A549 (cell line): Measurements from ENCODE around the gene RPS6KB2. TPM values are rescaled to one million over a fixed set of nuclear protein-coding genes. Genes with fewer than 3 reads are reported as not detected.

Source experiments
- ATAC-seq, 2 experiments: fragments of 200-7000 bp in 1 of 2; fragments of >200 bp in 1 of 2; cut with Nextera tagmentation in 1 of 2; cut with Tn5 transposase in 1 of 2; 3 replicates each; pipeline versions ENCODE4 v1.8.0 to v1.9.1; 2018 to 2020; ENCODE audit warnings: mild to moderate bottlenecking in 1 of 2, moderate library complexity in 1 of 2
- CTCF ChIA-PET: fragments of 300-600 bp; sonication (Branson Sonifier 250); formaldehyde crosslinking; extraction: SDS; loops from one replicate; lab custom pipeline; 2021; ENCODE audit warnings: antibody characterized with exemption, inconsistent platforms; lab: Yijun Ruan, JAX
- POLR2A ChIA-PET: fragments of 350-600 bp; formaldehyde crosslinking; extraction: SDS; loops from one replicate; lab custom pipeline; 2021; ENCODE audit warnings: antibody characterized with exemption, inconsistent platforms; lab: Yijun Ruan, JAX
- DNase-seq, 2 experiments: peaks; one replicate each; pipeline versions ENCODE4 v3.0.0 to v3.0.0-alpha.2; 2011 to 2016; ENCODE audit warnings: low read depth in 1 of 2, low spot score in 1 of 2
- FAIRE-seq: peaks from 2 replicates; lab custom pipeline; 2011; peaks lifted over from hg19 to GRCh38; lab: Jason Lieb, UNC
- H3K27ac ChIP-seq, 2 experiments: fragments of >200 bp; sonication (Bioruptor Twin); formaldehyde crosslinking; 3 replicates each; pipeline ENCODE4 v1.5.1; 2016 to 2017
- H3K4me1 ChIP-seq: fragments of >200 bp; sonication (Bioruptor Twin); formaldehyde crosslinking; 3 replicates; pipeline ENCODE4 v1.6.1; 2016
- H3K4me2 ChIP-seq: fragments of >200 bp; sonication (Bioruptor Twin); formaldehyde crosslinking; 3 replicates; pipeline ENCODE4 v1.6.1; 2016
- H3K4me3 ChIP-seq: fragments of >200 bp; sonication (Bioruptor Twin); formaldehyde crosslinking; 3 replicates; pipeline ENCODE4 v1.5.1; 2016
- H3K9me3 ChIP-seq: fragments of >200 bp; sonication (Bioruptor Twin); formaldehyde crosslinking; 3 replicates; pipeline ENCODE4 v1.6.1; 2016
- ATOH8 ChIP-seq: fragments of 250-450 bp; sonication (Bioruptor Pico); IDR thresholded peaks from 2 replicates; pipeline ENCODE4 v1.5.0; 2020; ENCODE audit warnings: low read depth, mild to moderate bottlenecking, moderate library complexity
- CBX2 ChIP-seq: fragments of 200-600 bp; sonication (generic); IDR thresholded peaks from 2 replicates; pipeline ENCODE4 v1.6.1; 2016; ENCODE audit warnings: low read depth, mild to moderate bottlenecking, borderline replicate concordance
- CHD4 ChIP-seq: fragments of 200-600 bp; sonication (generic); IDR thresholded peaks from 2 replicates; pipeline ENCODE4 v1.6.1; 2016; ENCODE audit warnings: antibody characterized with exemption, mild to moderate bottlenecking, borderline replicate concordance
- CTCF ChIP-seq: fragments of >200 bp; sonication (Bioruptor Twin); formaldehyde crosslinking; IDR thresholded peaks from 3 replicates; pipeline ENCODE4 v1.5.1; 2016
- EHF ChIP-seq: fragments of 250-450 bp; sonication (Bioruptor Pico); IDR thresholded peaks from 2 replicates; pipeline ENCODE4 v1.5.0; 2020; ENCODE audit warnings: mild to moderate bottlenecking
- ELK1 ChIP-seq: fragments of 150-350 bp; IDR thresholded peaks from 2 replicates; pipeline ENCODE4 v1.6.1; 2014; ENCODE audit warnings: low read depth, mild to moderate bottlenecking, low read length
- EP300 ChIP-seq, 2 experiments: fragments of >200 bp; sonication (Bioruptor Twin); formaldehyde crosslinking; IDR thresholded peaks; 2 replicates in 1 of 2; 3 replicates in 1 of 2; pipeline ENCODE4 v1.6.1; 2016 to 2017
- FOSB ChIP-seq: fragments of 250-450 bp; sonication (Bioruptor Pico); IDR thresholded peaks from 2 replicates; pipeline ENCODE4 v1.5.0; 2020; ENCODE audit warnings: mild to moderate bottlenecking, moderate library complexity
- FOXS1 ChIP-seq: fragments of 250-450 bp; sonication (Bioruptor Pico); IDR thresholded peaks from 2 replicates; pipeline ENCODE4 v1.5.0; 2020; ENCODE audit warnings: mild to moderate bottlenecking, moderate library complexity
- HES2 ChIP-seq: fragments of >200 bp; sonication (Bioruptor Twin); formaldehyde crosslinking; IDR thresholded peaks from 2 replicates; pipeline ENCODE4 v1.6.1; 2016
- HOXB13 ChIP-seq: fragments of 250-450 bp; sonication (Bioruptor Pico); IDR thresholded peaks from 2 replicates; pipeline ENCODE4 v1.5.0; 2020; ENCODE audit warnings: low read depth, mild to moderate bottlenecking, moderate library complexity
- JUN ChIP-seq, 2 experiments: fragments of >200 bp; sonication (Bioruptor Twin); formaldehyde crosslinking; IDR thresholded peaks; 2 replicates in 1 of 2; 3 replicates in 1 of 2; pipeline ENCODE4 v1.6.1; 2016 to 2017
- MAFK ChIP-seq: fragments of 450-650 bp; IDR thresholded peaks from 2 replicates; pipeline ENCODE4 v1.6.1; 2014; ENCODE audit not compliant: partially characterized antibody
- MAX ChIP-seq: IDR thresholded peaks from 2 replicates; pipeline ENCODE4 v1.6.1; 2012
- MAZ ChIP-seq: fragments of 150-350 bp; IDR thresholded peaks from 2 replicates; pipeline ENCODE4 v1.6.1; 2014; ENCODE audit warnings: antibody characterized with exemption, low read depth, low read length, borderline replicate concordance
- PBX3 ChIP-seq: IDR thresholded peaks from 2 replicates; pipeline ENCODE4 v1.6.1; 2012
- PHF8 ChIP-seq: fragments of 200-600 bp; sonication (generic); IDR thresholded peaks from 2 replicates; pipeline ENCODE4 v1.6.1; 2016; ENCODE audit warnings: low read depth, mild to moderate bottlenecking, antibody characterized with exemption, moderate library complexity, borderline replicate concordance
- RAD21 ChIP-seq, 2 experiments: fragments of >200 bp in 1 of 2; sonication (Bioruptor Twin) in 1 of 2; formaldehyde crosslinking in 1 of 2; IDR thresholded peaks in 1 of 2; conservative IDR thresholded peaks in 1 of 2; 2 replicates in 1 of 2; 3 replicates in 1 of 2; pipeline ENCODE4 v1.6.1; 2012 to 2018; ENCODE audit warnings: inconsistent platforms in 1 of 2
- SMC3 ChIP-seq: fragments of >200 bp; sonication (Bioruptor Twin); formaldehyde crosslinking; IDR thresholded peaks from 3 replicates; pipeline ENCODE4 v1.6.1; 2018; ENCODE audit warnings: inconsistent platforms
- SREBF2 ChIP-seq: fragments of 450-650 bp; IDR thresholded peaks from 2 replicates; pipeline ENCODE4 v1.6.1; 2014; ENCODE audit warnings: mild to moderate bottlenecking, moderate library complexity
- TFCP2L1 ChIP-seq: fragments of 250-450 bp; sonication (Bioruptor Pico); IDR thresholded peaks from 2 replicates; pipeline ENCODE4 v1.5.0; 2021; ENCODE audit warnings: mild to moderate bottlenecking
- USF2 ChIP-seq: fragments of 450-650 bp; IDR thresholded peaks from 2 replicates; pipeline ENCODE4 v1.6.1; 2014; ENCODE audit warnings: antibody characterized with exemption
- ZFP36 ChIP-seq: fragments of 450-650 bp; IDR thresholded peaks from 2 replicates; pipeline ENCODE4 v1.6.1; 2014; ENCODE audit warnings: borderline replicate concordance; ENCODE audit not compliant: partially characterized antibody
- ZSCAN20 ChIP-seq: fragments of 250-450 bp; sonication (Bioruptor Pico); IDR thresholded peaks from 2 replicates; pipeline ENCODE4 v1.8.0; 2022; ENCODE audit warnings: mild to moderate bottlenecking, moderate library complexity
- WGBS: methylation state at CpG from one replicate; pipeline ENCODE4 v1.1.6; 2017; ENCODE audit errors: missing lambda C conversion rate; 5-methylcytosine and 5-hydroxymethylcytosine counted together
- polyA plus RNA-seq, 4 experiments: library from polyadenylated mRNA; depleted of rRNA in 3 of 4; stranded (reverse); fragments of >200 nt; fragmentation: RNase III in 1 of 4; extraction: RNeasy Plus Mini Kit Qiagen cat#74134 plus additional on column Dnase treatment in 1 of 4; gene quantifications; 2 replicates in 3 of 4; 3 replicates in 1 of 4; pipeline ENCODE4 v1.2.3, GENCODE V29; 2011 to 2017

Gene RPS6KB2
- polyA plus RNA-seq, 2 of the 4 experiments (the other 2 are of a cell fraction): 40.9 to 47.9 TPM

GRCh38 chr11:67382276-67383136 lies 45.8 kb upstream of the RPS6KB2 start:
- POLR2A ChIA-PET: interaction anchor here (1.2 to 7.7 kb wide), 7 partner anchors 8 to 37 kb away, joined by 3 to 129 read pairs (median 7); partner anchors contain the start of genes POLD4 and PPP1CA
- peak overlapping the region; percentile 95 to 100 for H3K27ac ChIP-seq
- peak; percentile 74 to 83 for DNase-seq
- ATAC-seq: peak; percentile 63 to 65
- TF ChIP-seq USF2: no peak
- no peak for TF ChIP-seq FOXS1 (CRISPR knock-in tag)
- TF ChIP-seq MAFK: no peak
- TF ChIP-seq PHF8: no peak
- peak; percentile 99 for TF ChIP-seq SMC3
- TF ChIP-seq HES2: no peak
- TF ChIP-seq FOSB: no peak
- peak; percentile 99 to 100 for TF ChIP-seq RAD21 (conservative IDR thresholded peaks at IDR 0.05 in 1 of 2, IDR thresholded peaks at IDR 0.05 in 1 of 2)
- no peak for TF ChIP-seq CHD4
- TF ChIP-seq EP300 (IDR thresholded peaks at IDR 0.05): no peak
- TF ChIP-seq HOXB13 (CRISPR knock-in tag): no peak
- no peak; the same call in 1 of the 2 replicates for TF ChIP-seq MAZ
- TF ChIP-seq JUN (IDR thresholded peaks at IDR 0.05): peak in 1 of 2 experiments; percentile 50; a peak in 2 of 5 replicates
- TF ChIP-seq CTCF: peak; percentile 98
- no peak for TF ChIP-seq ELK1
- TF ChIP-seq EHF (CRISPR knock-in tag): peak; percentile 29; the same call in 1 of the 2 replicates
- TF ChIP-seq ZFP36: peak; percentile 86
- TF ChIP-seq MAX: peak; percentile 48; the same call in 1 of the 2 replicates
- no peak for TF ChIP-seq TFCP2L1
- TF ChIP-seq ATOH8: no peak
- TF ChIP-seq CBX2: no peak
- no peak for TF ChIP-seq PBX3
- TF ChIP-seq SREBF2: no peak
- no peak for TF ChIP-seq ZSCAN20
- 34% methylated on average over 16 of the region's 16 CpGs for WGBS
- FAIRE-seq: no peak
- no peaks in the 10 kb centered on the region for H3K9me3 ChIP-seq
- H3K4me3 ChIP-seq: no peak overlapping the region
- CTCF ChIA-PET: interaction anchor here (0.6 to 46.2 kb wide), 49 partner anchors 1 to 572 kb away, joined by 3 to 1913 read pairs (median 4); partner anchors contain the start of genes CLCF1, POLD4, PPP1CA and RAD9A
- H3K4me2 ChIP-seq: peak overlapping the region; percentile 95
- peaks cover 82% of the 10 kb centered on the region for H3K4me1 ChIP-seq
